Activated CD8-positive, alpha-beta T cell treated with anti-CD3 and anti-CD28 coated beads, Interleukin-2, amount 10 ng/mL, durations not matched to agents 7 days and 5 days (primary cell): ENCODE data around the gene PPP6R1. TPM values are rescaled to one million over a fixed set of nuclear protein-coding genes. Genes with fewer than 3 reads are reported as not detected.

ENCODE experiments used
- ATAC-seq: fragments of 150-1000 bp; cut with Tn5 transposase; one replicate; pipeline ENCODE4 v1.10.0; 2021; ENCODE audit warnings: moderate library complexity
- CTCF ChIA-PET: fragments of 350-600 bp; sonication (Branson Sonifier 250); formaldehyde crosslinking; loops from one replicate; lab custom pipeline; 2021; ENCODE audit warnings: antibody characterized with exemption; lab: Charles Lee
- POLR2A ChIA-PET: fragments of 350-600 bp; sonication (Branson Sonifier 250); formaldehyde crosslinking; loops from one replicate; lab custom pipeline; 2021; ENCODE audit warnings: antibody characterized with exemption; lab: Charles Lee
- DNase-seq: peaks from one replicate; pipeline ENCODE4 v3.0.0-alpha.2; 2020
- H3K27ac Mint-ChIP-seq: one replicate; pipeline ENCODE4 v1.8.0; 2021; ENCODE audit warnings: mild to moderate bottlenecking, mixed read lengths
- H3K27me3 Mint-ChIP-seq: one replicate; pipeline ENCODE4 v1.8.0; 2021; ENCODE audit warnings: low read depth, mixed read lengths
- H3K36me3 Mint-ChIP-seq: one replicate; pipeline ENCODE4 v1.8.0; 2021; ENCODE audit warnings: low read depth, mixed read lengths
- H3K4me1 Mint-ChIP-seq: one replicate; pipeline ENCODE4 v1.8.0; 2021; ENCODE audit warnings: low read depth, mixed read lengths
- H3K4me3 Mint-ChIP-seq: one replicate; pipeline ENCODE4 v1.8.0; 2021; ENCODE audit warnings: mild to moderate bottlenecking, mixed read lengths
- H3K9me3 Mint-ChIP-seq: one replicate; pipeline ENCODE4 v1.8.0; 2022; ENCODE audit warnings: mixed read lengths; ENCODE audit not compliant: insufficient read depth
- total RNA-seq, 2 experiments: library from RNA; stranded (reverse); gene quantifications; one replicate each; pipeline ENCODE4 v1.2.3, GENCODE V29; 2021

The PPP6R1 gene
- 100 to 1,000 TPM; 256 to 265 TPM for total RNA-seq

- CTCF ChIA-PET = interaction anchor here (0.9 to 1.5 kb wide), 6 partner anchors 17 to 245 kb away, joined by 3 to 5 read pairs (median 4); partner anchors contain the start of genes HSPBP1 and KMT5C
- Mint-ChIP-seq H3K9me3 (no peaks in the 10 kb centered on the region), H3K36me3 (peaks cover 42% of the 10 kb centered on the region)
Observed at GRCh38 chr19:55258828-55259539, at the start of gene PPP6R1. TSS of gene PPP6R1 (minus strand) at chr19:55259017. CDS start at chr19:55247103, 11,914 bp downstream.

GRCh38 chr19:55308281-55308680 lies 49.5 kb upstream of the PPP6R1 start:
- H3K9me3 Mint-ChIP-seq = no peaks in the 10 kb centered on the region
- no peak overlapping the region for H3K4me3 Mint-ChIP-seq
- peaks cover 8% of the 10 kb centered on the region for H3K4me1 Mint-ChIP-seq
- ATAC-seq (no peak), DNase-seq (no peak)
- ChIA-PET POLR2A (interaction anchor here (0.6 kb wide), 1 partner anchor 248 kb away, joined by 4 read pairs; no protein-coding TSS in a partner anchor), CTCF (interaction anchor here (1.1 kb wide), 1 partner anchor 16 kb away, joined by 3 read pairs; no protein-coding TSS in a partner anchor)
- H3K36me3 Mint-ChIP-seq = peaks cover 9% of the 10 kb centered on the region
- H3K27me3 Mint-ChIP-seq = no peaks in the 10 kb centered on the region
- H3K27ac Mint-ChIP-seq = no peak overlapping the region

More at GRCh38 chr19:55258828-55259539, at the start of gene PPP6R1:
- peak within 1 kb of the TSS; percentile 91 for H3K4me3 Mint-ChIP-seq
- H3K4me1 Mint-ChIP-seq = peaks cover 26% of the 10 kb centered on the region
- peak; percentile 76 for ATAC-seq
- DNase-seq = peak; percentile 95
- POLR2A ChIA-PET = interaction anchor here (0.7 to 3.1 kb wide), 25 partner anchors 9 to 366 kb away, joined by 3 to 35 read pairs (median 4); partner anchors contain the start of genes BRSK1, HSPBP1, KMT5C and PPP1R12C
- peak within 1 kb of the TSS; percentile 100 for H3K27ac Mint-ChIP-seq
- no peaks in the 10 kb centered on the region for H3K27me3 Mint-ChIP-seq

GRCh38 chr19:55306712-55307111 lies 47.9 kb upstream of the PPP6R1 start:
- Mint-ChIP-seq H3K36me3 (peaks cover 12% of the 10 kb centered on the region), H3K4me1 (peaks cover 12% of the 10 kb centered on the region), H3K9me3 (no peaks in the 10 kb centered on the region), H3K27me3 (no peaks in the 10 kb centered on the region), H3K4me3 (no peak overlapping the region), H3K27ac (no peak overlapping the region)
- DNase-seq (no peak), ATAC-seq (no peak)
- ChIA-PET POLR2A (no interaction called here), CTCF (interaction anchor here (1.2 to 1.5 kb wide), 2 partner anchors 14 to 33 kb away, joined by 4 to 6 read pairs; partner anchors contain the start of gene KMT5C)

GRCh38 chr19:55305983-55306562 lies 47.3 kb upstream of the PPP6R1 start:
- ATAC-seq (no peak), DNase-seq (no peak)
- peaks cover 12% of the 10 kb centered on the region for H3K36me3 Mint-ChIP-seq
- peak overlapping the region; percentile 55 for H3K27ac Mint-ChIP-seq
- CTCF ChIA-PET = interaction anchor here (1.0 to 1.5 kb wide), 3 partner anchors 14 to 78 kb away, joined by 3 to 6 read pairs (median 4); partner anchors contain the start of genes KMT5C and TMEM238
- peaks cover 18% of the 10 kb centered on the region for H3K4me1 Mint-ChIP-seq
- no peak overlapping the region for H3K4me3 Mint-ChIP-seq
- no peaks in the 10 kb centered on the region for H3K27me3 Mint-ChIP-seq
- POLR2A ChIA-PET = no interaction called here
- H3K9me3 Mint-ChIP-seq = no peaks in the 10 kb centered on the region

- no peaks in the 10 kb centered on the region for H3K27me3 Mint-ChIP-seq
- no peak overlapping the region for H3K4me3 Mint-ChIP-seq
- H3K4me1 Mint-ChIP-seq = peaks cover 18% of the 10 kb centered on the region
- no peaks in the 10 kb centered on the region for H3K9me3 Mint-ChIP-seq
- DNase-seq (peak; percentile 65), ATAC-seq (peak; percentile 35)
- ChIA-PET POLR2A (interaction anchor here (0.7 kb wide), 1 partner anchor 34 kb away, joined by 3 read pairs; the partner anchor contains the start of gene KMT5C), CTCF (interaction anchor here (1.0 to 1.5 kb wide), 3 partner anchors 13 to 78 kb away, joined by 3 to 6 read pairs (median 4); partner anchors contain the start of genes KMT5C and TMEM238)
- H3K27ac Mint-ChIP-seq = no peak overlapping the region
- peaks cover 12% of the 10 kb centered on the region for H3K36me3 Mint-ChIP-seq
Observed at GRCh38 chr19:55305491-55305890, 46.7 kb upstream of the PPP6R1 start.

GRCh38 chr19:55304980-55305379 lies 46.2 kb upstream of the PPP6R1 start:
- POLR2A ChIA-PET = interaction anchor here (0.7 kb wide), 1 partner anchor 35 kb away, joined by 3 read pairs; the partner anchor contains the start of gene KMT5C
- Mint-ChIP-seq H3K27ac (no peak overlapping the region), H3K27me3 (peaks cover under 1% of the 10 kb centered on the region), H3K9me3 (no peaks in the 10 kb centered on the region), H3K4me3 (no peak overlapping the region), H3K36me3 (peaks cover 12% of the 10 kb centered on the region), H3K4me1 (peaks cover 18% of the 10 kb centered on the region)
- no peak for ATAC-seq
- CTCF ChIA-PET = interaction anchor here (1.0 kb wide), 1 partner anchor 79 kb away, joined by 3 read pairs; the partner anchor contains the start of gene TMEM238
- DNase-seq = no peak

GRCh38 chr19:55304279-55304978 lies 45.6 kb upstream of the PPP6R1 start:
- ChIA-PET POLR2A (interaction anchor here (0.7 kb wide), 1 partner anchor 35 kb away, joined by 3 read pairs; the partner anchor contains the start of gene KMT5C), CTCF (interaction anchor here (3.7 kb wide), 1 partner anchor 34 kb away, joined by 46 read pairs; the partner anchor contains the start of gene KMT5C)
- Mint-ChIP-seq H3K9me3 (no peaks in the 10 kb centered on the region), H3K27ac (peak overlapping the region; percentile 39), H3K27me3 (peaks cover 3% of the 10 kb centered on the region), H3K36me3 (peaks cover 12% of the 10 kb centered on the region), H3K4me3 (no peak overlapping the region), H3K4me1 (peaks cover 18% of the 10 kb centered on the region)
- DNase-seq = peak; percentile 51
- no peak for ATAC-seq

GRCh38 chr19:55303477-55303876 lies 44.7 kb upstream of the PPP6R1 start:
- DNase-seq (no peak), ATAC-seq (no peak)
- Mint-ChIP-seq H3K27me3 (peaks cover 3% of the 10 kb centered on the region), H3K9me3 (no peaks in the 10 kb centered on the region), H3K4me1 (peaks cover 18% of the 10 kb centered on the region), H3K36me3 (peaks cover 12% of the 10 kb centered on the region), H3K27ac (no peak overlapping the region), H3K4me3 (no peak overlapping the region)
- ChIA-PET CTCF (interaction anchor here (2.9 to 3.8 kb wide), 5 partner anchors 11 to 49 kb away, joined by 24 to 67 read pairs (median 34); partner anchors contain the start of genes BRSK1, HSPBP1 and KMT5C), POLR2A (interaction anchor here (0.7 to 1.8 kb wide), 4 partner anchors 44 to 99 kb away, joined by 3 to 5 read pairs (median 4); partner anchors contain the start of genes PPP6R1 and TMEM238)

- no peak for ATAC-seq
Observed at GRCh38 chr19:55302318-55302703, 43.5 kb upstream of the PPP6R1 start.

GRCh38 chr19:55301459-55302317 lies 42.9 kb upstream of the PPP6R1 start:
- ATAC-seq = peak; percentile 94
- peak; percentile 97 for DNase-seq
- peak overlapping the region; percentile 89 for H3K27ac Mint-ChIP-seq
- peaks cover 3% of the 10 kb centered on the region for H3K27me3 Mint-ChIP-seq
- POLR2A ChIA-PET = interaction anchor here (0.7 to 2.6 kb wide), 10 partner anchors 13 to 83 kb away, joined by 3 to 12 read pairs (median 4); partner anchors contain the start of genes HSPBP1, KMT5C, PPP6R1 and TMEM238
- H3K4me1 Mint-ChIP-seq = peaks cover 18% of the 10 kb centered on the region
- no peaks in the 10 kb centered on the region for H3K9me3 Mint-ChIP-seq
- H3K4me3 Mint-ChIP-seq = peak overlapping the region; percentile 80
- CTCF ChIA-PET = interaction anchor here (0.6 to 3.8 kb wide), 30 partner anchors 10 to 324 kb away, joined by 3 to 67 read pairs (median 4); partner anchors contain the start of genes BRSK1, HSPBP1, KMT5C and TMEM238
- H3K36me3 Mint-ChIP-seq = peaks cover 12% of the 10 kb centered on the region

More at GRCh38 chr19:55302318-55302703, 43.5 kb upstream of the PPP6R1 start:
- ChIA-PET CTCF (interaction anchor here (1.0 to 3.8 kb wide), 14 partner anchors 10 to 324 kb away, joined by 3 to 67 read pairs (median 9); partner anchors contain the start of genes BRSK1, HSPBP1, KMT5C and TMEM238), POLR2A (interaction anchor here (0.8 to 2.6 kb wide), 8 partner anchors 22 to 82 kb away, joined by 3 to 12 read pairs (median 4); partner anchors contain the start of genes HSPBP1, KMT5C, PPP6R1 and TMEM238)
- Mint-ChIP-seq H3K4me1 (peaks cover 18% of the 10 kb centered on the region), H3K27me3 (peaks cover 3% of the 10 kb centered on the region), H3K27ac (peak overlapping the region; percentile 89), H3K9me3 (no peaks in the 10 kb centered on the region), H3K36me3 (peaks cover 12% of the 10 kb centered on the region), H3K4me3 (peak overlapping the region; percentile 80)
- DNase-seq = no peak
